ENCODE measurements around the gene BPI.
A peak's percentile ranks its signal among the peaks of the same experiment; 100 is the strongest.
"Not testable (repeated sequence)": the region's sequence is repeated elsewhere in the genome, so short reads cannot be mapped to it uniquely, and the experiment has no call there.

BPI gene

DNA sequence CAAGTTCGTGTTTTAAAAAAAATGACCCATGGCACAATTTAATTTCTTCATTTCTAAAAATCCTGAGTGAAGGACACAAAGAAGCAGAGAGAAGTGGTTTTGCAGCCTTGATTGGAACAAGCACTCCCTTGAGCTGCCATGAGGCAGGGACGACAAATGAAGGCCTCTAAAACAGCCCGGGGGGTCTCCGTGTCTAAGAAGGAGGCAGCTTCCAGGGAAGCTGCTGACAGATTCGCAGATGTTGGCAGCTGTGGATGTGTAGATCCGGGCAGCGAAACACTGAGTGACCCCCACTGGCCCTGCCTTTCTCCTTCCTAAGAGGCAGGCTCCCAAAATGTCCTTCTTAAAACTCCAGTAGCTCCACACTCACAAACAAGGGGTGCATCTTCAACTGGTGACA is 32.8 kb downstream of the BPI start:
- DNase-seq (ENCODE audit: low spot score), result no peak

DNA sequence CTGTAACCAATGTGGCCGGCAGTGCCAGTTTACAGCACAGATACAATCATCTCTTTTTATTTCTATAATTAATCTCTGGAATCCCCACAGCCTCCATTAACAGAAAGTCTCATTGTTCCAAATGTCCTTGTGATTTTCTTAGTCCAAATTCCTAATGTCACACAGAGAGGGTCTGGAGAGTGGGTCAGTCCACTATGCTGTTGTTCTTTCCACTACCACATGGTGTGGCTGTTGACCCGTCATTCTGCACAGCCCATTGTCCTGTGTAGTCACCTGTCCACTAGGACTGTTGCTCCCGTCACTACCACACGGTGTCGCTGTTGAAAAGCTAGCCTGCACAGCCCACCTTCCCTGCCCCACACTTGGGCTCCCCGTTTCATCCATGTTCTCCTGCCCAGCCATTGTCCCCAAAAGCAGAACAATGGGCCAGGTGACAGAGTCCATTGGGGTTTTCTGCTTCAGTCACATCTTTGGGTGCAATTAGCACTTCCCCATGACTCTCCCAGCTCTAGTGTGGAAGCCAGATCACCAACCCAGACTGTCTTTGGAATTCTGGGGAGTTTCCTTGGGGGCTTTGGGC is 33.7 kb downstream of the BPI start:
- DNase-seq (ENCODE audit: low spot score), result peak; percentile 9

DNA sequence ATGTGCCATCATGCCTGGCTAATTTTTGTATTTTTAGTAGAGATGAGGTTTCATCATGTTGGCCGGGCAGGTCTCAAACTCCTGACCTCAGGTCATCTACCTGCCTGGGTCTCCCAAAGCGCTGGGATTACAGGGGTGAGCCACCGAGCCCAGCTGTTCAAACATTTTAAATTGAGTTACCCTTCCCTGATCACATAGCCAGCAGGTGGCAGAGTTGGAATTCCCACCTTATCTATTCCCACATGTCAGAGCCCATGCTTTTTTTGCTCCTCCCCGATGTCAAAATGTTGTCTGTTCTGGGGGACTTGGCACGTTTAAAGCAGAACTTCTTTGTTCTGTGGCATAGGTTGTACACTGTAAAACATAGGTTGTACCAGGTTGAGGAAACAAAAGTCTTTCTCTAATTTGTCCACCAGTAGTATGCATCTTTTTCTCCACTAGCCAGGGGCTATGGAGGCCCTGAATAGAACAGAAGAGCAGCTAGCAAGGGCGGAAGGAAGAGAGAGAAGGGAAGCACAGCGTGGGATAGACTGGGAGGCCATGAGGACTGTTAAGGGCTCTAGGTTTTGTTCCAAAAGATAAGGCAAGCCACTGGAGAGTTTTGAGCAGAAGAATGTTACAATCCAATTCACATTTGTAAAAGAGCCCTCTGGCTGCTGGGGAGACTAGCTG is 35.0 kb downstream of the BPI start:
- DNase-seq (ENCODE audit: low spot score), result no peak

DNA sequence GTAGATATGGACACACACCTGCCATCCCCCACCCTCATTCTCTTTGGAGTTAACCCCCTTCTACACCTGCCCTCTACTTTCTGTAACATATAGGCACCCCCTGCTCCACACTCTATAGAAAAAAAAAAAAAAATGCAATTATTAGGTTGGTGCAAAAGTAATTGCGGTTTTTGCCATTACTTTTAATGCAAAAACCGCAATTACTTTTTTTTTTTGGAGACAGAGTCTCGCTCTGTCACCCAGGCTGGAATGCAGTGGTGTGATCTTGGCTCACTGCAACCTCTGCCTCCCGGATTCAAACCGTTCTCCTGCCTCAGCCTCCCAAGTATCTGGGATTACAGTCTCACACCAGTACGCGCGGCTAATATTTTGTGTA is 35.6 kb downstream of the BPI start:
- not testable (repeated sequence) for DNase-seq (ENCODE audit: low spot score)

DNA sequence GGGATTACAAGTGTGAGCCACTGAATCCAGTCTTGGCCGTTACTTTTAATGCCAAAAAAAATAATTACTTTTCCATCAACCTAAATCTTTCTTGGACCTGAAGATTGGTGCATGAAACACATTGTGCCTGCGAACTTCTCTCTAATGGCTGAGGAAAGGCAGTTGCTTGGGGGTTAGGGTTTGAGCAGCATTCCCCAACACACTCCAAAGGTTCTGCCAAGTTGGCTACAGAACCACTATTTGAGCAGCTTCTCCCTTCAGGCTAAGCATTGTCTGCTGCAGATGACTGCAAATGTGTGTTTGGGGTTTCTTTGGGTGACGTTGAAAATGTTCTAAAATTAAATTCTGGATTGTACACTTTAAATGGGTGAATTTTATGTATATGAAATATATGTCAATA is 36.0 kb downstream of the BPI start:
- DNase-seq (ENCODE audit: low spot score), result no peak

DNA sequence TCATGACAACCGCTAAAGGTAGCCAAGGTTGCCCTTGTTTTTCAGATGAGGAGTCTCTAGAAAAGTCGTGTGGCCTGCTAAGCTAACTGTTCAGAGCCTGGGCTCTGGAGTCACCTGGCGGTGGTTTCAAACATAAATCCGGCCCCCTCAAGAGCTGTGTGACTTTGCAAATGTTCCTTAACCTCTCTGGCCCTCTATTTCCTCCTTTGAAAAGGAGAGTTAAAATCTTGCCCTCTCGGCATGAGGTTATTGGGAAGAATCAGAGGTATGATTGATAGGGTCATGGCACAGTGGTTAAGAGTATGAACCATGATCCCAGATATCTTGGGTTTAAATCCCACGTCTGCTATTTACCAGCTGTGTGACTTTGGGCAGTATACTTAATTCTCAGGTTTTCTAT is 36.7 kb downstream of the BPI start:
- DNase-seq (ENCODE audit: low spot score), result no peak

DNA sequence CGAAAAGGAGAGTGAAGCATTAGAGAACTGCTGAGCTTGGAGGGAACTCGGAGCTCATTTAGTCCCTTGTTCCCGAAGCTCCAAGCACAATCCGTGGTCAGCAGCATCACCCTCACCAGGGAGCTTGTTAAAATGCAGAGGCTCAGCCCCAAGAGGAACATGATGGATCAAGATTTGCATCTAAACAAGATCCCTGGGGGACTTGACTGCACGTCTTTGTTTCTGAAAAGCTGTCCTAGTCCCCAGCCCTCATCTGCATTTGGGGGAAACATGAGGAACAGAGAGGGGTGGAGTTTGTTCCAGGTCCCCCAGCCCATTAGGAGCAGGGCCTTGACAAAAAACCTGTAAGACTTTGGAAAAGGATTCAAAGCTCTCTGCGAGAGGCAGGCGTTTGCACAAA is 38.3 kb downstream of the BPI start:
- DNase-seq (ENCODE audit: low spot score), result no peak

DNA sequence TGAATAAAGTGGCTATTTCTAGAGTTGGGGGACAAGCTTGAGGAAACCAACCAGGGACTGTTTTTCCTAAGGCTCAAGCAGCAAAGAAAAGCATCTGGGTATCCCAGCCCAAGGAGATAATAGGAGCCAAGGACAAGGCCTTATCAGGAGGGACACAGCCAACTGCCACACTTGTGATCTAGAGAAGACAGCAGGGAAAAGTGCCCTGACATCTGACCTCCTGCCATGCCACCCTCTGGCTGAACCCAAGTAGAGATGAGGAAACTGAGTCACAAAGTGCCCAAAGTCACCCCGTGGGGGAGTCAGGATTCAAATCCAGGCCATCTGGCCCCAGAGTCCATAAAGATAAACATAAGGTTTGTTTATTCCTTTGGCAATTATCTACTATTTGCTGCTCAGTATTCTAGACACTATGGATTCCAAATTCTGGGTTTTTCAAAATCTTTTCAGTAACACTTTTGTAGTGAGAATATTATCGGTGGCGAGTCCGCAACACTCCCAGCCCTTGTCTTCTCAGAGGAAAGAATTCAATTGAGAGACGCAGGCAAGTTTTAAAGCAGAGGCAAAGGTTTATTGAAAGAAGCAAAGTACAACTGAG is 38.9 kb downstream of the BPI start:
- no peak for DNase-seq (ENCODE audit: low spot score)

DNA sequence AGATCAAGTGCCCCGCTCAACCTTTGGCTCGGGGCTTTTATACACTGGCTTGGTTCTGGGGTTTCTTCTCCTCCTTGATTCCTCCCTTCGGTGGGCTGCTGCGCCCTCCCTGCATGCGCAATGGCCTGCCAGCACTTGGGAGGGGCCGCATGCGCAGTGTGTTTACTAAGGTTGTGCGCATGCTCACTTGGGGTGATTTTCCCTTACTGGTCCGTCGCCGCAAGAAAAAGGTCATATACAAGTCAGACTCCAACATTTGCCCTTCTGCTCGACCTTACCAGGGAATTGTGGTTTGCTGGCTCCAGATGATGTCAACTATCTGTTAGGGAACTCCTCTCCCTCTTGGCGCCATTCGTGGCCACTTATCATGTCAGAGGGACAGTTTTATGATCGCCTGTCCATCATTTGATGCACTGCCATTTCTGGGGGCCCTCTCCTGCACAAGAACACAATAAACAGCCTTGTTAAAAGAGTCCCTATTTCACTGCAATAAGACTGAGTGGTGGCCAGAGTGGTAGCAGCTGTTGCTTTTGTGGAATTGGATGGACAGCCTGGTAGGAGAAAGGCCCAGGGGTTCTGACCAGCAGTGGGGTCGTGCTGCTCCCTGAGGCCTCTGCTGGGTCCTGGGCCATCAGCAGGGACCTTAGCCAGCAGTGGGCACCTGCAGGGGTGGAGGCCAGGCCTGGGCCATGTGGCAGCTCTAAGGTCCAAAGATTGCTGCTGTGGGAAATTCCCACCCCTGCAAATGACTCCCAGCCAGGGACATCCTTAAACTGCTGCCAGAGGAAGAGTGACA is 39.6 kb downstream of the BPI start:
- DNase-seq (ENCODE audit: low spot score), result no peak

DNA sequence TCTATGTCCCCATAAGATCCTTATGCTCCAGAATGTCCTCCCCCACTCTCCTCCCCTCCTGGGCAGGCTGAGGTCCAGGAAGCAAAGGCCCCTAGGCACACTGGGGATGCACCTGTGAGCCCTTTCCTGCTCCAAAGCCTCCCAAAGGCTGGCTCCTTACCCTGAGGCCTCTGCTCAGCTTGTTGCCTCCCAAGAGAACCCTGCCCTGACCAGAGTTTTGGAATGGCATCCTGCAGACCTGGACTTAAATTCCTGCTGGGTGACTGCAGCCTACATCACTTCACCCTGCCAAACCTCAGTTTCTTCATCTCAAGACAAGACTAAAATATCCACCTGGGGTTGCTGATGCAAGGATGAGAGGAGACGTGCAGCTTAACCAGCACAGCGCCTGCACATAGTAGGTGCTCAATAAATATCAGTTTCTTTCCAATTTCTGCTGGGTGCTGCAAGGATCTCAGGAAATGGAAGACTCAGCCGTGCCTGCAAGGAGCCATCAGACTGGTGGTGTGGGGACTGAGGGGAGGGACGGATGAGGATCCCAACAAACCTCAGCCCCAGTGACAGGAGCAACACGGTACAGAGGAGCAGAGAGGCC is 40.2 kb downstream of the BPI start:
- no peak for DNase-seq (ENCODE audit: low spot score)

DNA sequence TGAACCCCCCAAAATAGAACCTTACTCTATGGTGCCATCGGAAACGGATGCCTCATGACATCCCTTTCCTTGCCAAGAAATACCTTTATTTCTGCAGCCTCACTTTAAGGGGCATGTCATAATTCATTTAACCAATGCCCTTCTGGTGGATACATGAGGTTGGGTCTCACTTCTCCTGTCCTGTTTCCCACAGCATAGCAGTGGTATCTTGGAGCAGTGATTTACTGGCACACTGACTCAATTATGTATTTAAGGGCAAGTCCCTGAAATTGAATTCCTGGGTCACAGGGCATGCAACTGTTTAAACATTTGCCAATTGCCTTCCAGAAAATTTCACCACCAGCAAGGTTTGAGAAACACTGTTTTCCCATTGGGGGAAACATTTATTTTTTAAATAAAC is 41.7 kb downstream of the BPI start:
- no peak for DNase-seq (ENCODE audit: low spot score)

DNA sequence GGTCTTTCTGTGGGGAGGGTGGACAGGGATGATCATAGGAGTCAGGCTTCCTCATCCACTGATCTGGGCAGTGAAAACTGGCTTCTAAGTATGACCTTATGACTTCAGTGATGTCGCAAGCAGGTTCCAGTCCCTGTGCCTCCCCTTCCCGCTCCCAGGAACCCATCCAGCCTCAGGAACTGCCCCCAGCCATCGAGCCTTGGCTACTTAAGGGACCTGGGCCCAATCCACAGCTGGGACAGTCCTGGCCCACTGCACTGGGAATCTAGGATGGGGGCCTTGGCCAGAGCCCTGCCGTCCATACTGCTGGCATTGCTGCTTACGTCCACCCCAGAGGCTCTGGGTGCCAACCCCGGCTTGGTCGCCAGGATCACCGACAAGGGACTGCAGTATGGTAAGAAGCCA is 42.3 kb downstream of the BPI start, which contains the start of gene LBP:
Gene LBP, plus strand, starts transcription at position 236 of the 405 bp plus-strand sequence. Its CDS starts 35 bp downstream, at position 271.
- DNase-seq (ENCODE audit: low spot score), result no peak

DNA sequence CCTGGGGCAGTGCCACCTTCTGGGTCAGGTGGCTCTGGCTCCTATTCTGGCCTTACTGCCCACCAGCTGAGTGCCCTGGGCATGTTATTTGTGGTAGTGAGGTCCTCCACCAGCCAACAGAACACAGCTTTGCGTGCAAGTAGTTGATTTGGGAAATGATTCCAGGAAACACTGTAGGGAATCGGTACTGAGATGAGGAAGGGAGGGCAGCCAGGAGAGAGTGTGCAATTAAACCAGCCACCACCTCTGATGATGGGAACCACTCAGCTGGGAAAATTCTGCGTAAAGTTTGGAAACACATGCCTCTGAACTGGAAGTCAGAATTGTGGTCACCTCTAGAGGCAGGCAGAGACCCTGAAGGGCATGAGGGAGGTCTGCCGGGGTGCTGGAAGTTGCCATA is 42.8 kb downstream of the BPI start:
- no peak for DNase-seq (ENCODE audit: low spot score)

DNA sequence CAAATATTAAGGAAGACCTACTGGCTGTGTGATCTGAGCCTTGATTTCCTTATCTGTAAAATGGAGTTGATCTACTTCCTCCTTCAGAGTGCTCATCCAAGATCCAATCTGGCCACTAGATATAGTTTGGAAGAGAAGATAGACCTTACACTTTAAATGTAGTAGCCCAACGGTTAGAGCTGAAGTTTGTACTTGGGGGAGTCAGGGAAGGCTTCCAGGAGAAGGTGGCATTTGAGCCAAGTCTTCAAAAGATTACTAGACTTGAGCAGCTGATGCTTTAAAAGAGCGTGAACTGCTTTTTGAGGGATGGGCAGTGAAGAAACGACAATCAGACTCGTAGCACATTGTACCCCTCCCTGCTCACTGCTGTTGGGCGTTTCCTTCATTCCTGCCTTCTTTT is 45.9 kb downstream of the BPI start:
- no peak for DNase-seq (ENCODE audit: low spot score)

DNA sequence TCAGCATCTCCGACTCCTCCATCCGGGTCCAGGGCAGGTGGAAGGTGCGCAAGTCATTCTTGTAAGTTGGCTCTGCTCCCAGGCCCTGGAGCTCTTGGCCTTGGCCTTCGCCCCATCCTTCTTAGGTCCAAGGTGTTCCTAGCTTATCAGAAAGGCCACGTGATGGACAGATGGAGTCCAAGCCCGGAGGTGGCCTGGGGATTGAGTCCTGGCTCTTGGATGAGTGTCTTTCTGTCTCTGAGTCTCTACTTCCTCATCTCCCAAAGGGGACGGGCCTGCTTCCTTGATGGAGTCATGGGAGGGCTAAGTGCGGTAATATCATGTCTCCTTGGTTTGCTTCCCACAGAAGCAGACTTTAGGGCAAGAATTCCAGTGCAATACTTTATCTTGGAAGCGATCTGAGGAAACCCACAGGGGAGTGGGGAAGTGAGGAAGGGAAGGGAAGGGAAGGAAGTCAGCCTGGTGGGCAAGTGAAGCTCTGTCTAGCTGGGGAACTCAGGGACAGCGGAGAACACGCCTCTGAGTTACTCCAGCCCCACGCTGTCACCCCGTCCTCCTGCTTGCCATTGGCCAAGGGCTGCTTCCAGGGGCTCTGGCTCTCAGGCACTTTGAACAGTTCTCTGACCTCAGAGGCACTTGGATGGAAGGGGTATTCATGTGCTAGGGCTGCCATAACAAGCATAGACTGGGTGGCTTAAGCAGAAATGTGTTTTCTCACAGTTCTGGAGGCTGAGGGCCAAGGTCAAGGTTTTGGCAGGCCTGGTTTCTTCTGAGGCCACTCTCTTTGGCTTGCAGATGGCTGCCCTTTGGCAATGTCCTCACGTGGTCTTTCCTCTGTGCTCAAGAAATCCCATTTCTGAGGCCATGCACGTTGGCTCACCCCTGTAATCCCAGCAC is 47.2 kb downstream of the BPI start:
- DNase-seq (ENCODE audit: low spot score), result no peak

DNA sequence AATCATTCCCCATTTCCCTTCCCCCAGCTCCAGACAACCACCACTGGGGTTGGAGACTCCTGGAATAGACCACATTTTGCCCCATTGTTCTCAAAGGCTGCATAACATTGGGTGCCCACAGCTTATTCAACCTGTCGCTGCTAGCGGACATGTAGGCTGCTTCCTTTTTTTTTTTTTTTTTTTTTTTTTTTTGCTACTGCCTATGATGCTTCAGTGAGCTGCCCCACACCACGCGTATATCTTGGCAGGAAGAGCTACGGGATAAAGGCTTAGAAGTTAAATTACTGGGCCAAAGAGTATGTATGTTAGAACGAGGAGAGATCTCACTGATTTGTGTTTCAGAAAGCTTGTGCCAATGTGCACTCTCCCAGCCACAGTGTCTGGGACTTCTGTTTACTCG is 49.4 kb downstream of the BPI start:
- DNase-seq (ENCODE audit: low spot score), result no peak

DNA sequence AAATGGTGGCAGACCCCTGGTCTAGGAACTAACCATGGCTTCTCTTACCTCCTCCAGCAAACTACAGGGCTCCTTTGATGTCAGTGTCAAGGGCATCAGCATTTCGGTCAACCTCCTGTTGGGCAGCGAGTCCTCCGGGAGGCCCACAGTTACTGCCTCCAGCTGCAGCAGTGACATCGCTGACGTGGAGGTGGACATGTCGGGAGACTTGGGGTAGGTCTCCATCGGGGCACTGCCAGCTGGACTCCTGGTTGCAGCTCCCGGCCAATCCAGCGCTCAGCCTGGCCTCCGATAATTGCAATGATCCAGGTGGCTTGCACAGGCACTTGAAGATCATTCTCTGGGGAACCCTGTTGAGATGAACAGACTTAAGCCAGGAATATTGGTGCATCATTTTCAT is 50.3 kb downstream of the BPI start:
- no peak for DNase-seq (ENCODE audit: low spot score)

DNA sequence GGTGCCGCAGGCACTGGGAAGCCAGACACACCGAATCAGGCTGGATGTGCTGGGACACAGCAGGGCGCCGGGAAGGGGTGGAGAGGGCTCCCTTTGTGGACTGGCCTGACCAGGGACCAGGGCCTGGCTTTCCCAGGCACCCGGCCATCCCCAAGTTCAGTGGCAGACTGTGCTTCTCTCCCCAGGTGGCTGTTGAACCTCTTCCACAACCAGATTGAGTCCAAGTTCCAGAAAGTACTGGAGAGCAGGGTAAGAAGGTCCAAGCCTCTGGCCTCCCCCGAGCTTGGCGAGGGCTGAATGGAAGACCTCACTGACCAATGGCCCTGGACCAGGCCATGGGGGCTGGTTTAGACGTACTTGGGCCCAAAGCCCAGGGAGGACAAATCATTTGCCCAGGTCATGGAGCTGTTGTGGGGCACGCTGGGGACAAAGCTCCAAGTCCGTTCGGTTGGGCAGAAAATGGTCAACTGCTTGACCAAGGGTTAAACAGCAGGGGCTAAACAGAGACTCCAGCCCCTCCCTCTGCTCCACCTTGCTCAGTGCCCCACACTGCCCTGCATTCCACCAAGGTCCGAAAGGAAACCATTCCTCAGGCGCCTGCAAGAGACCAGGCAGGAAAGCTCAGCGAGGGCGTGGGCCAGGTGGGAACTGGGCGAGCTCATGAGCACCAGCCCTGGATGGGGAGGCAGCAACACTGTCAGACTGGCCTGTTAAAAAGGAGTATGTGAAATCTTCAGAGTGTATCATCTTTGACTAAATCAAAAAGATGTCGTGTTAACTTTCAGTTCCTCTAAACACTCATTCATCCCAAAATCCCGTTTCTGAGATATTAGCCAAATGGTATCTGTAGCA is 51.4 kb downstream of the BPI start:
- DNase-seq (ENCODE audit: low spot score), result no peak

DNA sequence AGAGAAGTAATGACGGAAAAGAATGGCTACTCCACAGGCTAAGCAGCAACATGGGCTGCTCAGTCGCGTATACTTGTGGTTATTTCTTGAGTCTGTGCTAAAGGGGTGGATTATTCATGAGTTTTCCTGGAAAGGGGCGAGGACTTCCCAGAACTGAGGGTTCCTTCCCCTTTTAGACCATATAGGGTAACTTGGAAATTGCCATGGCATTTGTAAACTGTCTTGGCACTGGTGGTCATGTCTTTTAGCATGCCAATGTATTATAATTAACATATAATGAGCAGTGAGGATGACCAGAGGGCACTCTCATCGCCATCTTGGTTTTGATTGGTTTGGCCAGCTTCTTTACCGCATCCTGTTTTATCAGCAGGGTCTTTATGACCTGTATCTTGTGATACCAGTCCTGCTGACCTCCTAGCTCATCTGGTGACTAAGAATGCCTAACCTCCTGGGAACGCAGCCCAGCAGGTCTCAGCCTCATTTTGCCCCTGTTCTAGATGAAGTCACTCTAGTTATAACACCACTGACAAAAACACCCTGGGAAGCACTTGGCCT is 53.8 kb downstream of the BPI start:
- peak; percentile 13 for DNase-seq (ENCODE audit: low spot score)

DNA sequence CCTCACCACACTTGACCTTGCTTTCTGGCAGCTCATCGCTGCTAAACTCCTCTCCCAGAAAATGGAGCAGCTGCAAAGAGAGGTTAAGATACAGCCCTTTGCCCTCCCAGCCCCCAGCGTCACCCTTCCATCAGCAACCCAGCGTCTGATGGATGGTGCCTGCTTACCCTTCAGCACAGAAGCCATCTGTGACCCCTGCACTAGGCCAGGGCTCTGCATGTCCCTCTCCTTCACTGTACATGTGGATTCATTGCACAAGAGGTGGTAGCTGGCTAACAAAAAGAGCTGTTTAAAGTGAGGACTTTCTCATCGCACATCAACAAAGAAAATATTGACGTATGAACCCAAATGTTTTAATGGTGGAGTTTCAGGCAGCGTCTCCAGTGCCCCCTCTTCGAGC is 54.6 kb downstream of the BPI start:
- no peak for DNase-seq (ENCODE audit: low spot score)
